ENCODE results near the gene ADRM1.

DNA sequence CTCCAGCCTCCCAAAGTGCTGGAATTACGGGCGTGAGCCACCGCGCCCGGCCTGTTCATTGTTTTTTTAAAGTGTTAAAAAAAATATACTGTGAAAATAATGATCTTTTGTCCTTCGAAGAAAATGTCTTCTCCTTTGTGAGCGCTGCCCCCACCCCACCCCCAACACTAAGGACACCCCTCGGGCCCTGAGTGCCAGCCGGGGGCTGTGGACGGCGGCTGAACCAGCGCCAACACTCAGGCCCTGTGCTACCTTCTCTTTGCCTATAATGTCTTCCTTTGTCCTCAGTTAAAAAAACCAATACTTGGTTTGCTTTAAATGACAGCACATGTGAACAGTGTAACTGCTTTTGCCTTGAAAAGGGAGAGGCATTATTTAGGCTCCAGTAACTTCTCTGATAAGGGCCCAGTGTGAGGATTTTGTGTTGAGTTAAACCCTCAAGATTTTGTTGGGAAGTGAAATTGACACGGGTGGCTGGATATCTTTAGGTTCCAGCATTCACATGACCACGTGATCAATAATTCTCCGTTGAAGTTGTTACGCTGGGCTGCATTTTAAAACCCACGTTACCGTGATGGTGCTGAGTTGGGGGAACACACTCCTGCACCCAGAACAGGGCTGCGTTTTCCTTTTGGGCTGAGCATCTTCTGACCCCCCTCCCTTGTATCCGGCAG, 9.5 kb upstream of the ADRM1 start:
- TF ChIP-seq CTCF (IDR thresholded peaks at IDR 0.05; ENCODE audit: low read depth, low read length), result no peak
- no peak for TF ChIP-seq EZH2phosphoT487 (IDR thresholded peaks at IDR 0.05; ENCODE audit: low read depth)

Data from OCI-LY3 (cell line).